Smooth muscle cell (in vitro differentiated cells): ENCODE data around the gene CRHBP. TPM values are rescaled to one million over a fixed set of nuclear protein-coding genes. Genes with fewer than 3 reads are reported as not detected.

Experiments
- DNase-seq: peaks from one replicate; lab custom pipeline; 2025; ENCODE audit not compliant: unreplicated experiment; lab: John Stamatoyannopoulos, UW
- H2AFZ ChIP-seq: fragments of 200-600 bp; sonication (generic); 2 replicates; pipeline ENCODE4 v1.6.0; 2016; ENCODE audit warnings: antibody characterized with exemption, low read depth, mild to moderate bottlenecking
- H3F3A ChIP-seq: fragments of 200-600 bp; sonication (generic); 2 replicates; pipeline ENCODE4 v1.6.0; 2017; ENCODE audit warnings: antibody characterized with exemption, low read depth
- H3K27ac ChIP-seq: fragments of 200-600 bp; sonication (generic); 2 replicates; pipeline ENCODE4 v1.5.1; 2016; ENCODE audit warnings: low read depth, mild to moderate bottlenecking
- H3K27me3 ChIP-seq: fragments of 200-600 bp; sonication (generic); 2 replicates; pipeline ENCODE4 v1.6.1; 2016; ENCODE audit warnings: low read depth, mild to moderate bottlenecking
- H3K36me3 ChIP-seq: fragments of 200-600 bp; sonication (generic); 2 replicates; pipeline ENCODE4 v1.5.1; 2016; ENCODE audit warnings: low read depth
- H3K4me1 ChIP-seq: fragments of 200-600 bp; sonication (generic); 2 replicates; pipeline ENCODE4 v1.5.1; 2016; ENCODE audit warnings: low read depth
- H3K4me2 ChIP-seq: fragments of 200-600 bp; sonication (generic); 2 replicates; pipeline ENCODE4 v1.6.0; 2016; ENCODE audit warnings: mild to moderate bottlenecking
- H3K4me3 ChIP-seq: fragments of 200-600 bp; sonication (generic); 2 replicates; pipeline ENCODE4 v1.5.1; 2016; ENCODE audit warnings: mild to moderate bottlenecking
- H3K79me2 ChIP-seq: fragments of 200-600 bp; sonication (generic); 2 replicates; pipeline ENCODE4 v1.6.0; 2016; ENCODE audit warnings: low read depth, mild to moderate bottlenecking
- H3K9ac ChIP-seq: fragments of 200-600 bp; sonication (generic); 2 replicates; pipeline ENCODE4 v1.6.0; 2016; ENCODE audit warnings: low read depth
- H3K9me3 ChIP-seq: fragments of 200-600 bp; sonication (generic); replicated peaks from 2 replicates; pipeline ENCODE4 v1.5.1; 2016; ENCODE audit warnings: low read depth
- H4K20me1 ChIP-seq: fragments of 200-600 bp; sonication (generic); 2 replicates; pipeline ENCODE4 v1.6.0; 2016; ENCODE audit warnings: low read depth
- WGBS: methylation state at CpG from one replicate; pipeline ENCODE4 v1.1.7; 2016; ENCODE audit warnings: low lambda C conversion rate; 5-methylcytosine and 5-hydroxymethylcytosine counted together
- polyA plus RNA-seq: library from polyadenylated mRNA; unstranded; fragments of >200 nt; fragmentation: Nextera tagmentation; extraction: Ambion mirVana; gene quantifications from 2 replicates; pipeline ENCODE4 v1.2.1, GENCODE V29; 2016
- total RNA-seq: library from RNA; depleted of rRNA; stranded (reverse); fragments of >200 nt; gene quantifications from 2 replicates; pipeline ENCODE4 v1.2.3, GENCODE V29; 2014
- TF ChIP-seq, protein P1 (sequence below): fragments of 200-600 bp; sonication (generic); IDR thresholded peaks from 2 replicates; pipeline ENCODE4 v1.5.1; 2017; ENCODE audit warnings: borderline replicate concordance, mild to moderate bottlenecking, antibody characterized with exemption; ENCODE audit not compliant: insufficient read depth, poor library complexity, severe bottlenecking

The CRHBP gene
- total and polyA plus RNA-seq, 2 experiments from 2014 or later: 48.2 to 51.1 TPM

DNA sequence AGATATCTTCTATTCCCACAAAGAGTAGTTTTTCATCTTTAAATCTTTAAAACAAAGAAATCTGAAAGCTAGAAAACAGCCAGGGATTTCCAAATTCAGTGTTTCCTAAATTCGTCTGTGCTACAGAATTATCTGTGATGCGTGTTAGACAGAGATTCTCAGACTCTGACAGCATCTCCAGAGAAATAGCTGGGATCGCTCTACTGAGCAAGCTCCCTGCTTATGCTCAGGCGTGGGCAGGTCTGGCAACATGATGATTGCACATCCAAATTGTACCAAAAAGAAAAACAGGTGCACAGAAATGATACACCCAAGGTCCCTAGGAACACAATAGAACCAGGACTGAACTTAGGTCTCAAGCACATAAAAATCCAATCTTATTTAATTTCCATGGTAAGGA, 22.8 kb upstream of the CRHBP start:
- TF ChIP-seq, protein P1, sequence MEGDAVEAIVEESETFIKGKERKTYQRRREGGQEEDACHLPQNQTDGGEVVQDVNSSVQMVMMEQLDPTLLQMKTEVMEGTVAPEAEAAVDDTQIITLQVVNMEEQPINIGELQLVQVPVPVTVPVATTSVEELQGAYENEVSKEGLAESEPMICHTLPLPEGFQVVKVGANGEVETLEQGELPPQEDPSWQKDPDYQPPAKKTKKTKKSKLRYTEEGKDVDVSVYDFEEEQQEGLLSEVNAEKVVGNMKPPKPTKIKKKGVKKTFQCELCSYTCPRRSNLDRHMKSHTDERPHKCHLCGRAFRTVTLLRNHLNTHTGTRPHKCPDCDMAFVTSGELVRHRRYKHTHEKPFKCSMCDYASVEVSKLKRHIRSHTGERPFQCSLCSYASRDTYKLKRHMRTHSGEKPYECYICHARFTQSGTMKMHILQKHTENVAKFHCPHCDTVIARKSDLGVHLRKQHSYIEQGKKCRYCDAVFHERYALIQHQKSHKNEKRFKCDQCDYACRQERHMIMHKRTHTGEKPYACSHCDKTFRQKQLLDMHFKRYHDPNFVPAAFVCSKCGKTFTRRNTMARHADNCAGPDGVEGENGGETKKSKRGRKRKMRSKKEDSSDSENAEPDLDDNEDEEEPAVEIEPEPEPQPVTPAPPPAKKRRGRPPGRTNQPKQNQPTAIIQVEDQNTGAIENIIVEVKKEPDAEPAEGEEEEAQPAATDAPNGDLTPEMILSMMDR: no peak
- H3K36me3 ChIP-seq: no peaks in the 10 kb centered on the region
- no peak overlapping the region for H3K27ac ChIP-seq
- no peaks in the 10 kb centered on the region for H3F3A ChIP-seq
- WGBS: 35% methylated on average over 4 of the region's 4 CpGs
- no peaks in the 10 kb centered on the region for H3K9me3 ChIP-seq
- H3K4me2 ChIP-seq: no peak overlapping the region
- DNase-seq: no peak
- no peak overlapping the region for H2AFZ ChIP-seq
- peaks cover 8% of the 10 kb centered on the region for H3K4me1 ChIP-seq
- H3K9ac ChIP-seq: no peak overlapping the region
- no peak overlapping the region for H3K4me3 ChIP-seq
- no peaks in the 10 kb centered on the region for H3K27me3 ChIP-seq
- no peaks in the 10 kb centered on the region for H3K79me2 ChIP-seq
- H4K20me1 ChIP-seq: no peaks in the 10 kb centered on the region

DNA sequence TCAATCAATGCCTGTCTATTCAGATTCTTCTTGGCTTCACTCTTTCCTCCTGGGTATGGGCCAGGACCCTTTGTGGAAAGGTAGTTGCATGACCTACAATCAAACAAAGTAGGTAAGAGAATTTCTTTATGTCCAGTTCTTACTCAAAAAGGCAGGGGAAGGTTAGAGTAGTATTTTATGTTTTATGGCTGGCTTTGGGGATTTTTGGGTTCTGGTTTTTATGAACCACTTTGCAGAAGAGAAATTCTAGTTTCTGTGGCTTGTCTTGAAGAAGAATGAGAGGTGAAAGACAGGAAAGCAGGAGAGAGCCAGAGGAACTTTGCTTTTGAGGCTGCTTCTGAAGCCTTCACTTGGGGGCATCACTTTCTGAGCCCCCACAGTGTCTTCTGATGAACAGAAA, 14.7 kb upstream of the CRHBP start:
- no peak for DNase-seq
- H3F3A ChIP-seq: no peaks in the 10 kb centered on the region
- H3K36me3 ChIP-seq: no peaks in the 10 kb centered on the region
- H3K4me3 ChIP-seq: no peak overlapping the region
- H3K79me2 ChIP-seq: no peaks in the 10 kb centered on the region
- no peaks in the 10 kb centered on the region for H3K27me3 ChIP-seq
- H3K9ac ChIP-seq: no peak overlapping the region
- no peaks in the 10 kb centered on the region for H3K4me1 ChIP-seq
- no peaks in the 10 kb centered on the region for H4K20me1 ChIP-seq
- H3K27ac ChIP-seq: no peak overlapping the region
- no peaks in the 10 kb centered on the region for H3K9me3 ChIP-seq
- no peak overlapping the region for H3K4me2 ChIP-seq
- H2AFZ ChIP-seq: no peak overlapping the region
- TF ChIP-seq, protein P1: no peak

DNA sequence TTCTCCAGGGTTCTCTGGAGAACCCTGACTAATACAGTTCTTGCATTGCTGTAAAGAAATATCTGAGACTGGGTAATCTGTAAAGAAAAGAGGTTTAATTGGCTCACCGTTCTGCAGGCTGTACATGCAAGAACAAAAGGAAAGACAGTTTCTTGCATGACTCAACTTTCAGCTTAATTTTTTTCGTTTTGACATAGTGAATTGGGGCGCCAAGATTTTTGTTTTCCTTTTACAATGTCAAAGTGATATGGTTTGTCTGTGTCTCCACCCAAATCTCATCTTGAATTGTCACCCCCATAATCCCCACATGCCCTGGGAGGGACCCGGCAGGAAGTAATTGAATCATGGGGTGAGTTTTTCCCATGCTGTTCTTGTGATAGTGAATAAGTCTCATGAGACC, 11.8 kb upstream of the CRHBP start:
- H3K4me2 ChIP-seq: no peak overlapping the region
- H4K20me1 ChIP-seq: no peaks in the 10 kb centered on the region
- H3K36me3 ChIP-seq: no peaks in the 10 kb centered on the region
- H3K27ac ChIP-seq: peak overlapping the region; percentile 37
- DNase-seq: no peak
- H3K4me3 ChIP-seq: no peak overlapping the region
- no peak overlapping the region for H2AFZ ChIP-seq
- no peaks in the 10 kb centered on the region for H3K9me3 ChIP-seq
- H3K4me1 ChIP-seq: no peaks in the 10 kb centered on the region
- WGBS: 76% methylated on average over 4 of the region's 4 CpGs
- H3K9ac ChIP-seq: no peak overlapping the region
- H3K27me3 ChIP-seq: no peaks in the 10 kb centered on the region
- no peaks in the 10 kb centered on the region for H3F3A ChIP-seq
- TF ChIP-seq, protein P1: no peak
- H3K79me2 ChIP-seq: no peaks in the 10 kb centered on the region

DNA sequence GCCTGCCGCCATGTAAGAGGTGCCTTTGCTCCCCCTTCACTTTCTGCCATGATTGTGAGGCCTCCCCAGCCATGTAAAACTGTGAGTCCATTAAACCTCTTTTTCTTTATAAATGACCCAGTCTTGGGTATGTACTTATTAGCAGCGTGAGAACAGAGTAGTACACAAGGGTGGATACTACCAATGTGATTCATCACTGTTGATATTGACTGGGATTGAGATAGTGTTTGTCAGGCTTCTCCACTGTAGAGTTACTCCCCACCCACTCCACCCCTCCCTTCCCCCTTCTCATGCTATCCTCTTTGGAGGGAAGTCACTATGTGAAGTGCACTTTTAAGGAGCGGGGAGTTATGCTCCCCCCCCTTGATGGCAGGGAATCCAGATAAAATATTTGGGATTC, 11.4 kb upstream of the CRHBP start:
- no peaks in the 10 kb centered on the region for H3K4me1 ChIP-seq
- 83% methylated on average over 3 of the region's 3 CpGs for WGBS
- H2AFZ ChIP-seq: no peak overlapping the region
- H3K79me2 ChIP-seq: no peaks in the 10 kb centered on the region
- no peak overlapping the region for H3K9ac ChIP-seq
- no peaks in the 10 kb centered on the region for H3K36me3 ChIP-seq
- TF ChIP-seq, protein P1: no peak
- H3F3A ChIP-seq: no peaks in the 10 kb centered on the region
- no peak overlapping the region for H3K4me2 ChIP-seq
- H3K9me3 ChIP-seq: no peaks in the 10 kb centered on the region
- no peaks in the 10 kb centered on the region for H3K27me3 ChIP-seq
- no peak for DNase-seq
- H3K27ac ChIP-seq: peak overlapping the region; percentile 37
- H3K4me3 ChIP-seq: no peak overlapping the region
- H4K20me1 ChIP-seq: no peaks in the 10 kb centered on the region
